ENCODE results near the gene TNS3. TPM values are rescaled to one million over a fixed set of nuclear protein-coding genes. Genes with fewer than 3 reads are reported as not detected.

The TNS3 gene
- total RNA-seq, 2 experiments from 2014 or later, result not detected

- Mint-ChIP-seq H3K4me1 (no peaks in the 10 kb centered on the region), H3K27ac (no peak overlapping the region), H3K36me3 (ENCODE audit: low read depth) (no peaks in the 10 kb centered on the region), H3K27me3 (no peaks in the 10 kb centered on the region), H3K4me3 (no peak overlapping the region), H3K9me3 (no peaks in the 10 kb centered on the region)
- CTCF ChIA-PET, result no interaction called here
- POLR2A ChIA-PET, result no interaction called here
- DNase-seq, result no peak
Observed at GRCh38 chr7:47573758-47574481, 8.0 kb downstream of the TNS3 start.

GRCh38 chr7:47572939-47573757 is 8.8 kb downstream of the TNS3 start:
- Mint-ChIP-seq H3K27ac (no peak overlapping the region), H3K27me3 (no peaks in the 10 kb centered on the region), H3K36me3 (ENCODE audit: low read depth) (no peaks in the 10 kb centered on the region), H3K4me3 (no peak overlapping the region), H3K4me1 (no peaks in the 10 kb centered on the region), H3K9me3 (no peaks in the 10 kb centered on the region)
- CTCF ChIA-PET, result no interaction called here
- DNase-seq, result no peak
- POLR2A ChIA-PET, result no interaction called here

- H3K4me1 Mint-ChIP-seq, result no peaks in the 10 kb centered on the region
- DNase-seq, result no peak
- no peaks in the 10 kb centered on the region for H3K36me3 Mint-ChIP-seq (ENCODE audit: low read depth)
- ChIA-PET CTCF (no interaction called here), POLR2A (no interaction called here)
- H3K9me3 Mint-ChIP-seq, result no peaks in the 10 kb centered on the region
- H3K27ac Mint-ChIP-seq, result no peak overlapping the region
- no peak overlapping the region for H3K4me3 Mint-ChIP-seq
- H3K27me3 Mint-ChIP-seq, result no peaks in the 10 kb centered on the region
Observed at GRCh38 chr7:47572094-47572445, 9.8 kb downstream of the TNS3 start.

- no peak for DNase-seq
- H3K27ac Mint-ChIP-seq, result no peak overlapping the region
- no peaks in the 10 kb centered on the region for H3K9me3 Mint-ChIP-seq
- H3K4me1 Mint-ChIP-seq, result no peaks in the 10 kb centered on the region
- POLR2A ChIA-PET, result no interaction called here
- no peaks in the 10 kb centered on the region for H3K27me3 Mint-ChIP-seq
- no peak overlapping the region for H3K4me3 Mint-ChIP-seq
- no peaks in the 10 kb centered on the region for H3K36me3 Mint-ChIP-seq (ENCODE audit: low read depth)
- CTCF ChIA-PET, result no interaction called here
Observed at GRCh38 chr7:47571331-47572093, 10.4 kb downstream of the TNS3 start.

- Mint-ChIP-seq H3K4me3 (no peak overlapping the region), H3K4me1 (no peaks in the 10 kb centered on the region), H3K27me3 (no peaks in the 10 kb centered on the region), H3K9me3 (no peaks in the 10 kb centered on the region), H3K27ac (no peak overlapping the region), H3K36me3 (ENCODE audit: low read depth) (no peaks in the 10 kb centered on the region)
- ChIA-PET CTCF (no interaction called here), POLR2A (no interaction called here)
- DNase-seq, result no peak
Observed at GRCh38 chr7:47570649-47571050, 11.3 kb downstream of the TNS3 start.

GRCh38 chr7:47568547-47568946 is 13.4 kb downstream of the TNS3 start:
- DNase-seq, result no peak
- Mint-ChIP-seq H3K27me3 (no peaks in the 10 kb centered on the region), H3K4me3 (no peak overlapping the region), H3K36me3 (ENCODE audit: low read depth) (no peaks in the 10 kb centered on the region), H3K9me3 (no peaks in the 10 kb centered on the region), H3K4me1 (no peaks in the 10 kb centered on the region), H3K27ac (no peak overlapping the region)
- CTCF ChIA-PET, result no interaction called here
- POLR2A ChIA-PET, result no interaction called here

GRCh38 chr7:47568056-47568455 is 13.9 kb downstream of the TNS3 start:
- CTCF ChIA-PET, result interaction anchor here (0.6 kb wide), 1 partner anchor 182 kb away, joined by 3 read pairs; no protein-coding TSS in a partner anchor

GRCh38 chr7:47565640-47566250 is 16.2 kb downstream of the TNS3 start:
- Mint-ChIP-seq H3K4me1 (no peaks in the 10 kb centered on the region), H3K27ac (no peak overlapping the region), H3K27me3 (no peaks in the 10 kb centered on the region), H3K36me3 (ENCODE audit: low read depth) (no peaks in the 10 kb centered on the region), H3K9me3 (no peaks in the 10 kb centered on the region), H3K4me3 (no peak overlapping the region)
- ChIA-PET POLR2A (no interaction called here), CTCF (no interaction called here)
- DNase-seq, result no peak

More at GRCh38 chr7:47568056-47568455, 13.9 kb downstream of the TNS3 start:
- Mint-ChIP-seq H3K9me3 (no peaks in the 10 kb centered on the region), H3K27me3 (no peaks in the 10 kb centered on the region), H3K4me1 (no peaks in the 10 kb centered on the region), H3K4me3 (no peak overlapping the region), H3K27ac (no peak overlapping the region), H3K36me3 (ENCODE audit: low read depth) (no peaks in the 10 kb centered on the region)
- DNase-seq, result no peak
- POLR2A ChIA-PET, result no interaction called here

- ChIA-PET POLR2A (no interaction called here), CTCF (no interaction called here)
- no peaks in the 10 kb centered on the region for H3K4me1 Mint-ChIP-seq
- no peak overlapping the region for H3K27ac Mint-ChIP-seq
- DNase-seq, result no peak
- no peaks in the 10 kb centered on the region for H3K27me3 Mint-ChIP-seq
- H3K9me3 Mint-ChIP-seq, result no peaks in the 10 kb centered on the region
- no peaks in the 10 kb centered on the region for H3K36me3 Mint-ChIP-seq (ENCODE audit: low read depth)
- H3K4me3 Mint-ChIP-seq, result no peak overlapping the region
Observed at GRCh38 chr7:47563521-47563920, 18.4 kb downstream of the TNS3 start.

GRCh38 chr7:47561715-47562446 is 20.0 kb downstream of the TNS3 start:
- Mint-ChIP-seq H3K27ac (no peak overlapping the region), H3K4me3 (no peak overlapping the region), H3K27me3 (no peaks in the 10 kb centered on the region), H3K36me3 (ENCODE audit: low read depth) (no peaks in the 10 kb centered on the region), H3K4me1 (no peaks in the 10 kb centered on the region), H3K9me3 (no peaks in the 10 kb centered on the region)
- ChIA-PET POLR2A (no interaction called here), CTCF (no interaction called here)
- DNase-seq, result no peak

GRCh38 chr7:47559306-47560220 is 22.3 kb downstream of the TNS3 start:
- no peak for DNase-seq
- POLR2A ChIA-PET, result no interaction called here
- Mint-ChIP-seq H3K27ac (no peak overlapping the region), H3K4me3 (no peak overlapping the region), H3K9me3 (no peaks in the 10 kb centered on the region), H3K4me1 (no peaks in the 10 kb centered on the region), H3K36me3 (ENCODE audit: low read depth) (no peaks in the 10 kb centered on the region), H3K27me3 (no peaks in the 10 kb centered on the region)
- CTCF ChIA-PET, result interaction anchor here (0.5 kb wide), 1 partner anchor 704 kb away, joined by 3 read pairs; no protein-coding TSS in a partner anchor

All from activated CD4-positive, alpha-beta T cell treated with anti-CD3 and anti-CD28 coated beads, Interleukin-2, amount 10 ng/mL, durations not matched to agents 7 days and 5 days (primary cell).